Stomach (tissue), 9 donors: ENCODE data around the gene MIA3. TPM values are rescaled to one million over a fixed set of nuclear protein-coding genes. Genes with fewer than 3 reads are reported as not detected.

Experiments used
- DNase-seq, 2 donors: peaks; one replicate each; pipeline versions ENCODE4 v3.0.0 to v3.0.0-alpha.2; 2013 to 2019
- H3K27ac ChIP-seq, 5 donors: fragments of 200-600 bp in 4 of 5; sonication (generic) in 4 of 5; one replicate each; pipeline ENCODE4 v1.5.1; 2013 to 2019; ENCODE audit warnings: mild to moderate bottlenecking in 1 of 5, moderate library complexity in 1 of 5
- H3K27me3 ChIP-seq, 3 donors: fragments of 200-600 bp; sonication (generic); one replicate each; pipeline ENCODE4 v1.5.1; 2017 to 2019; ENCODE audit warnings: mixed run types in 1 of 3
- H3K36me3 ChIP-seq, 4 donors: fragments of 200-600 bp; sonication (generic); 1 replicate in 3 of 4; 2 replicates in 1 of 4; pipeline ENCODE4 v1.5.1; 2016 to 2019
- H3K4me1 ChIP-seq, 4 donors: fragments of 200-600 bp; sonication (generic); one replicate each; pipeline ENCODE4 v1.5.1; 2016 to 2019
- H3K4me3 ChIP-seq, 4 donors: fragments of 200-600 bp; sonication (generic) in 3 of 4; one replicate each; pipeline ENCODE4 v1.5.1; 2016 to 2019; ENCODE audit warnings: mild to moderate bottlenecking in 1 of 4
- H3K9me3 ChIP-seq, 4 donors: fragments of 200-600 bp; sonication (generic); one replicate each; pipeline ENCODE4 v1.5.1; 2016 to 2019
- EP300 ChIP-seq: sonication (generic); formaldehyde crosslinking; IDR thresholded peaks from one replicate; pipeline ENCODE4 v1.6.1; 2017; ENCODE audit warnings: antibody characterized with exemption
- POLR2A ChIP-seq, 4 donors: fragments of 450-650 bp; IDR thresholded peaks; one replicate each; pipeline ENCODE4 v1.6.1; 2016; ENCODE audit warnings: antibody characterized with exemption in 4 of 4, control low read depth in 2 of 4, mild to moderate bottlenecking in 1 of 4, moderate library complexity in 1 of 4
- POLR2AphosphoS5 ChIP-seq, 3 donors: sonication (generic); formaldehyde crosslinking; IDR thresholded peaks; one replicate each; pipeline ENCODE4 v1.6.1; 2016; ENCODE audit warnings: antibody characterized with exemption in 3 of 3
- WGBS, 5 donors: extraction: QIAGEN DNeasy Blood & Tissue Kit in 3 of 5; methylation state at CpG; one replicate each; pipeline versions ENCODE4 v1.1.5 to v1.1.7; 2013 to 2018; 5-methylcytosine and 5-hydroxymethylcytosine counted together
- intact Hi-C: fragments of 100-400 bp; cut with DNase I; formaldehyde crosslinking; loops from one replicate; pipeline ENCODE4 v1.15.1; 2023; ENCODE audit warnings: low total_unique reads
- polyA plus RNA-seq, 3 donors: library from polyadenylated mRNA; stranded (reverse); fragments of 200-250 nt; gene quantifications; one replicate each; pipeline ENCODE4 v1.2.3, GENCODE V29; 2013
- total RNA-seq, 5 donors: library from RNA; depleted of rRNA; stranded (reverse); fragments of >200 nt; gene quantifications; one replicate each; pipeline versions ENCODE4 v1.1.0 to v1.2.3, GENCODE V29; 2014 to 2016
- TF ChIP-seq, protein P1 (sequence below), 7 experiments: fragments of 450-650 bp in 4 of 7; fragments of 200-600 bp in 3 of 7; sonication (generic) in 3 of 7; IDR thresholded peaks; one replicate each; pipeline ENCODE4 v1.5.1; 2016 to 2019; ENCODE audit warnings: antibody characterized with exemption in 7 of 7, control low read depth in 2 of 7, mild to moderate bottlenecking in 1 of 7
- donor health status: healthy with polysubstance abuse.
- donor health status: Bipolar disorder and iron deficiency.
- donor health status: healthy.

Gene MIA3
- total and polyA plus RNA-seq, 8 donors: 8.7 to 122 (median 56.4) TPM

DNA sequence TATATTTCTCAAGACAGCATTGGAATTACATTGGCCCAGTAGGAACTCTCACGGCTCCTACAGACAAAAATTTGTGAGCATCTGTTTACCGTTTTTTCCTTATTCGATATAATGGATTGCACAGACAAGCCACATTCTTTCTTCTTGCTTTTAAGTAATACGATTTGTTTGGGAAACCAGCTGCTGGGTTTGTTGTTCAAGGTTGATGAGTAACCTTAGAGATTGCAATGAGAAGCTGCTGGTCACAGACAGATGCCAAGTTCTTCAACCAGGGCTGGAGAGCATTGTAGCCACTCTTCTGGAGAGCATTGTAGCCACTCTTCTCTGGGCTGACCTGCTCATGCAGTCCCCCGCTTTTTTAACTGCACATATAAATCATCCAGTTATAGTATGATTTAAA lies 1.4 kb upstream of the MIA3 start:
- WGBS, 5 donors: 62 to 65% (median 64%) methylated on average over 5 of the region's 5 CpGs
- TF ChIP-seq, protein P1, sequence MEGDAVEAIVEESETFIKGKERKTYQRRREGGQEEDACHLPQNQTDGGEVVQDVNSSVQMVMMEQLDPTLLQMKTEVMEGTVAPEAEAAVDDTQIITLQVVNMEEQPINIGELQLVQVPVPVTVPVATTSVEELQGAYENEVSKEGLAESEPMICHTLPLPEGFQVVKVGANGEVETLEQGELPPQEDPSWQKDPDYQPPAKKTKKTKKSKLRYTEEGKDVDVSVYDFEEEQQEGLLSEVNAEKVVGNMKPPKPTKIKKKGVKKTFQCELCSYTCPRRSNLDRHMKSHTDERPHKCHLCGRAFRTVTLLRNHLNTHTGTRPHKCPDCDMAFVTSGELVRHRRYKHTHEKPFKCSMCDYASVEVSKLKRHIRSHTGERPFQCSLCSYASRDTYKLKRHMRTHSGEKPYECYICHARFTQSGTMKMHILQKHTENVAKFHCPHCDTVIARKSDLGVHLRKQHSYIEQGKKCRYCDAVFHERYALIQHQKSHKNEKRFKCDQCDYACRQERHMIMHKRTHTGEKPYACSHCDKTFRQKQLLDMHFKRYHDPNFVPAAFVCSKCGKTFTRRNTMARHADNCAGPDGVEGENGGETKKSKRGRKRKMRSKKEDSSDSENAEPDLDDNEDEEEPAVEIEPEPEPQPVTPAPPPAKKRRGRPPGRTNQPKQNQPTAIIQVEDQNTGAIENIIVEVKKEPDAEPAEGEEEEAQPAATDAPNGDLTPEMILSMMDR (IDR thresholded peaks at IDR 0.05): no peak
- TF ChIP-seq EP300 (no peak), POLR2AphosphoS5 (IDR thresholded peaks at IDR 0.05) (no peak), POLR2A (IDR thresholded peaks at IDR 0.05) (no peak)
- peaks cover 0 to 4% (median 2%) of the 10 kb centered on the region in 4 donors for H3K36me3 ChIP-seq
- H3K9me3 ChIP-seq: no peaks in the 10 kb centered on the region
- peak in 1 of 2 donors; percentile 65 for DNase-seq
- intact Hi-C loops: no loop called here
- peaks cover 0 to 4% (median 0%) of the 10 kb centered on the region in 3 donors for H3K27me3 ChIP-seq
- H3K4me1 ChIP-seq: peaks cover 11 to 40% (median 27%) of the 10 kb centered on the region in 4 donors
- peak overlapping the region in 2 of 5 donors; percentile 79 to 90 for H3K27ac ChIP-seq
- H3K4me3 ChIP-seq: no peak overlapping the region

DNA sequence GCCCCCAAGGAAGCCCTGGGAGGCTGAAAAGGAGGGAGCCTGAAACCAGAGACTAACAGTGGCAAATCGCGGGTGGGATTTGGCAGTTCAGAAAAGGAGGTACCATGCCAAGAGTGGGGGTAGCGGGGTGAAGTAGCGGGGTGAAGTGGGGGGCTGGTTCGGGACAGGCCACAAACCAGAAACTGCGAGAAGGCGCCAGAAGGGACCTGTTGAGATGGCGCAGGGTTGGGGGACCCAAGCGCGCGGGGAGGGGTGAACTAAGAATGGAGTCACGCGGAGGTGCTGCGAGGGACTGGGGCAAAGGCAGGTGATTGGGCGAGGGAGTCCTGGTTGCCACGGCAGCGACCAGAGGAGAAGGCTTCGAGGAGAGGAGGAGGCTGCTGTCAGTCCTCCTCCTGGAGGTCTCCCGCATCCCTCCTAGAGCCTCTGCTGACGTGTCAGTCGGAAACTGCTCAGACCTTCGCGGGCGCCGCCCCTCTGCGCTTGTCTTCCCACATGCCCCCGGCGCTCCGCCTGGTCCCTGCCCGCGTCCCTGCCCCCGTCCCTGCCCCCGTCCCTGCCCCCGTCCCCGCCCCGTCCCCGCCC lies 438 bp upstream of the MIA3 start:
- Histone ChIP-seq H3K27ac (peak overlapping the region; percentile 73 to 90 (median 81)), H3K4me1 (peaks cover 11 to 40% (median 27%) of the 10 kb centered on the region in 4 donors), H3K4me3 (peak overlapping the region; percentile 84 to 97 (median 88)), H3K27me3 (peaks cover 0 to 4% (median 0%) of the 10 kb centered on the region in 3 donors), H3K9me3 (no peaks in the 10 kb centered on the region), H3K36me3 (peaks cover 0 to 13% (median 10%) of the 10 kb centered on the region in 4 donors)
- TF ChIP-seq EP300 (no peak), POLR2AphosphoS5 (IDR thresholded peaks at IDR 0.05) (peak; percentile 22 to 77 (median 64)), POLR2A (IDR thresholded peaks at IDR 0.05) (peak in 1 of 4 donors; percentile 41)
- TF ChIP-seq, protein P1 (IDR thresholded peaks at IDR 0.05): no peak
- intact Hi-C loops: no loop called here
- peak; percentile 93 to 98 for DNase-seq
- 1 to 5% (median 3%) methylated on average over 18 to 36 of the region's 37 CpGs for WGBS, 5 donors

DNA sequence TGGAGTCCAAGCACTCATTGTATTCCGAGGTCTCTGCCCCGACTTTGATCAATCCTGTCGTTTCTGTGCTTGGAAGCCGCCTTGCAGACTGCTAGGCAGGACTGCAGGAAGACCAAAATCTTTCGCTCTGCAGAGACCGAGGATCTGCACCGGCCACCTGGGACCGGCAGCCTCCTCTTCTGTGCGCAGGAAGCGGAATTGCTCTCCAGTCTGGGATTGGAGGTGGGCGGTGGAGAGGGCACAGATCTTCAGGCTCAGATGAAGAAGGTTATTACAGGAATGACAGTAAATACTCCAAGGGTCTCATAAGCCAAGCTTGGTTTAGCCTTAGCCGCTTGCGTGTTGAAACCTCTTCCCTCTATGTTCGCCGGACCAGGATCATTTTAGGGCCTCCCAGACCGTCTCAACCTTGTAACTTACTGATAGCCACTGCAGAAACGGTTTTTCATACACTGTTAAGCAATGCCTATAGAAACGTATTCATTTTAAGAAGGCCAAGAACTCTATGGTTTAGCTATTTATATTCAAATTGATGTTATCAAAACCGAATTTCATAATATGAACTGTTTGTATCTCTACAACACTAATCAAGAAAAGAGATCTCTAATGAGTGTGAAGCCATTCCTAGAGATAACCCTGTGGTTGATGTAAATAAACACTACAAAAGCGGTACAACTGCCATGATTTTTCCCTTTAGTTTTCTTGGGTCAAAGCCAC lies 1.1 kb downstream of the MIA3 start:
- Histone ChIP-seq H3K27ac (peak overlapping the region; percentile 82 to 95 (median 90)), H3K36me3 (peaks cover 0 to 27% (median 24%) of the 10 kb centered on the region in 4 donors), H3K4me1 (peaks cover 11 to 45% (median 31%) of the 10 kb centered on the region in 4 donors), H3K4me3 (peak overlapping the region; percentile 84 to 97 (median 88)), H3K27me3 (no peaks in the 10 kb centered on the region), H3K9me3 (no peaks in the 10 kb centered on the region)
- peak in 1 of 2 donors; percentile 58 for DNase-seq
- intact Hi-C loops: no loop called here
- no peak for TF ChIP-seq POLR2A (IDR thresholded peaks at IDR 0.05)
- TF ChIP-seq, protein P1 (IDR thresholded peaks at IDR 0.05): no peak
- TF ChIP-seq POLR2AphosphoS5 (IDR thresholded peaks at IDR 0.05): no peak
- TF ChIP-seq EP300: no peak
- 8 to 15% (median 13%) methylated on average over 19 to 20 of the region's 20 CpGs for WGBS, 5 donors

DNA sequence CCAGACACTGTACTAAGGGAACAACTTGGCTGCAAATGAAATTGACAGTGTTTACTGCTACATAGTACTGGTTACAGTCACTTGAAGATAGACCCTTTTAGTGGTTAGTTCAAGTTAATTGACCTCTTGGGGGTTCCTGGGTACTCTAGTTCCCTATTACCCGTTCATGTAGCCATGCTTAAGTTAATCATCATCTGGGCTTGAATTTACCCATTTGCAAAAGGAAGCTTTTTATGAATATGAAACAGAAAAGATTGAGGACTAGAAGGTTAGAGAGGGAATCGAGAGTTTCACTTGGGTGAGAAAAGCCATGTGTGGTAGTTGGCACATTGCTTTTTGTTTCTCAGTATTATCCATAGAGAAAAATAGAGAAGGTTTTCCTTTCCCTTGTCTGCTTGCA lies 2.7 kb downstream of the MIA3 start:
- no peak overlapping the region for H3K27ac ChIP-seq
- TF ChIP-seq, protein P1 (IDR thresholded peaks at IDR 0.05): no peak
- TF ChIP-seq POLR2A (IDR thresholded peaks at IDR 0.05) (no peak), POLR2AphosphoS5 (IDR thresholded peaks at IDR 0.05) (no peak), EP300 (no peak)
- 38 to 62% (median 60%) methylated on average over 2 of the region's 2 CpGs for WGBS, 5 donors
- H3K4me1 ChIP-seq: peaks cover 11 to 44% (median 31%) of the 10 kb centered on the region in 4 donors
- H3K4me3 ChIP-seq: no peak overlapping the region
- H3K36me3 ChIP-seq: peaks cover 0 to 42% (median 39%) of the 10 kb centered on the region in 4 donors
- no peaks in the 10 kb centered on the region for H3K9me3 ChIP-seq
- DNase-seq: no peak
- no peaks in the 10 kb centered on the region for H3K27me3 ChIP-seq
- intact Hi-C loops: no loop called here
